Gastrocnemius medialis (tissue), 4 donors: ENCODE results near the gene UQCR11.

Experiments
- POLR2A ChIP-seq, 2 donors: fragments of 450-650 bp; IDR thresholded peaks; one replicate each; pipeline ENCODE4 v1.6.1; 2017; ENCODE audit warnings: antibody characterized with exemption in 2 of 2, mild to moderate bottlenecking in 2 of 2, moderate library complexity in 2 of 2
- TF ChIP-seq, protein P1 (sequence below), 5 experiments: fragments of 450-650 bp in 3 of 5; fragments of 200-600 bp in 2 of 5; sonication (generic) in 2 of 5; IDR thresholded peaks in 4 of 5; conservative IDR thresholded peaks in 1 of 5; 1 replicate in 4 of 5; 2 replicates in 1 of 5; pipeline ENCODE4 v1.5.1; 2016 to 2019; ENCODE audit warnings: antibody characterized with exemption in 5 of 5, mild to moderate bottlenecking in 3 of 5, moderate library complexity in 3 of 5

DNA sequence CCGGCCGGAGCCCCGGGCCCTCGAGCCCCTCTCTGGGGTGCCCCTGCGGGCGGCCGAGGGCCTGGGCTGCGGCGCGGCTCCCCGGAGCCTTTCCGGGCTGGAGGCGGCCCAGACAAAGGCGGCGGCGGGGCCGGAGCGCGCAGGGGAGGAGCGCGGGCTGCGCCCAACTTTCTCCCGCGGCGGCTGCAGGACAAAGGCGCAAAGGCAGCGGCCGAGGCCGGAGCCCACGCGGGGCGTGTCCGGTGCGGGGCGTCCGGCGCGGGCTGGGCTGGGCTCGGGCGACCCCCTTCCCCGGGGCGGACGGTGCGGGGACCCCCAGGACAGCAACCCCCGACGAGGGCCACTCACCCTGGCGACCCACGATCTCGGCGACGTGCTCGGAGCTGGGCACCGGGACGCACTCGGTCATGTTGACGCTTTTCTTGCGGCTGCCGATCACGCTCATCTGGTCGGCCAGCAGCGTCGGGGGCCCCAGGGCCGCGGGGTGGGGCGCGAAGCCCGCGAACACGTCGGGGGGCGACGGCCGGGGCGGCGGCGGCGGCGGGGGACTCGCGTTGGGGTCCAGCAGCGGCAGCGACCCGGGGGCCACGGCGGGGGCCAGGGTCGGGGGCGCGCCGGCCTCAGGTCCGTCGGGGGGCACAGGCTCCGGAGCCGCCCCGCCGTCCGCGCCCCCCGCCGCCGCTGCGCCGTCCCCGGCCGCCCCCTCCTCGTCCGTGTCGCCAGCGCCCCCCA lies 38.0 kb downstream of the UQCR11 start:
- TF ChIP-seq, protein P1, sequence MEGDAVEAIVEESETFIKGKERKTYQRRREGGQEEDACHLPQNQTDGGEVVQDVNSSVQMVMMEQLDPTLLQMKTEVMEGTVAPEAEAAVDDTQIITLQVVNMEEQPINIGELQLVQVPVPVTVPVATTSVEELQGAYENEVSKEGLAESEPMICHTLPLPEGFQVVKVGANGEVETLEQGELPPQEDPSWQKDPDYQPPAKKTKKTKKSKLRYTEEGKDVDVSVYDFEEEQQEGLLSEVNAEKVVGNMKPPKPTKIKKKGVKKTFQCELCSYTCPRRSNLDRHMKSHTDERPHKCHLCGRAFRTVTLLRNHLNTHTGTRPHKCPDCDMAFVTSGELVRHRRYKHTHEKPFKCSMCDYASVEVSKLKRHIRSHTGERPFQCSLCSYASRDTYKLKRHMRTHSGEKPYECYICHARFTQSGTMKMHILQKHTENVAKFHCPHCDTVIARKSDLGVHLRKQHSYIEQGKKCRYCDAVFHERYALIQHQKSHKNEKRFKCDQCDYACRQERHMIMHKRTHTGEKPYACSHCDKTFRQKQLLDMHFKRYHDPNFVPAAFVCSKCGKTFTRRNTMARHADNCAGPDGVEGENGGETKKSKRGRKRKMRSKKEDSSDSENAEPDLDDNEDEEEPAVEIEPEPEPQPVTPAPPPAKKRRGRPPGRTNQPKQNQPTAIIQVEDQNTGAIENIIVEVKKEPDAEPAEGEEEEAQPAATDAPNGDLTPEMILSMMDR (IDR thresholded peaks at IDR 0.05 in 4 of 5, conservative IDR thresholded peaks at IDR 0.05 in 1 of 5): no peak
- TF ChIP-seq POLR2A (IDR thresholded peaks at IDR 0.05): no peak
